Measurements from ENCODE around the gene CCDC40. TPM values are rescaled to one million over a fixed set of nuclear protein-coding genes. Genes with fewer than 3 reads are reported as not detected.

Gene CCDC40
- total RNA-seq, 1 donor from 2014 or later: 9.5 TPM

- H3K27ac Mint-ChIP-seq (ENCODE audit: unreplicated experiment): no peak overlapping the region
- no peak for TF ChIP-seq CTCF (IDR thresholded peaks at IDR 0.05)
- no peak for DNase-seq (ENCODE audit: extremely low spot score, unreplicated experiment)
- H3K27me3 Mint-ChIP-seq (ENCODE audit: unreplicated experiment): no peaks in the 10 kb centered on the region
- peaks cover 6% of the 10 kb centered on the region for H3K36me3 Mint-ChIP-seq (ENCODE audit: unreplicated experiment)
- peaks cover 7% of the 10 kb centered on the region for H3K4me1 Mint-ChIP-seq (ENCODE audit: unreplicated experiment)
- H3K9me3 Mint-ChIP-seq (ENCODE audit: unreplicated experiment): no peaks in the 10 kb centered on the region
- no peak overlapping the region for H3K4me3 Mint-ChIP-seq (ENCODE audit: unreplicated experiment)
Measured at GRCh38 chr17:80006339-80006720, 30.1 kb upstream of the CCDC40 start.

- Mint-ChIP-seq H3K4me1 (ENCODE audit: unreplicated experiment) (peaks cover 7% of the 10 kb centered on the region), H3K9me3 (ENCODE audit: unreplicated experiment) (no peaks in the 10 kb centered on the region), H3K36me3 (ENCODE audit: unreplicated experiment) (peaks cover 5% of the 10 kb centered on the region), H3K27me3 (ENCODE audit: unreplicated experiment) (no peaks in the 10 kb centered on the region), H3K27ac (ENCODE audit: unreplicated experiment) (no peak overlapping the region), H3K4me3 (ENCODE audit: unreplicated experiment) (no peak overlapping the region)
- DNase-seq (ENCODE audit: extremely low spot score, unreplicated experiment): no peak
- TF ChIP-seq CTCF (IDR thresholded peaks at IDR 0.05): no peak
Measured at GRCh38 chr17:80006811-80007752, 29.4 kb upstream of the CCDC40 start.

GRCh38 chr17:80007939-80008338, 28.5 kb upstream of the CCDC40 start:
- Mint-ChIP-seq H3K9me3 (ENCODE audit: unreplicated experiment) (no peaks in the 10 kb centered on the region), H3K4me3 (ENCODE audit: unreplicated experiment) (no peak overlapping the region), H3K36me3 (ENCODE audit: unreplicated experiment) (peaks cover 4% of the 10 kb centered on the region), H3K27ac (ENCODE audit: unreplicated experiment) (no peak overlapping the region), H3K4me1 (ENCODE audit: unreplicated experiment) (peaks cover 7% of the 10 kb centered on the region), H3K27me3 (ENCODE audit: unreplicated experiment) (no peaks in the 10 kb centered on the region)
- DNase-seq (ENCODE audit: extremely low spot score, unreplicated experiment): no peak
- TF ChIP-seq CTCF (IDR thresholded peaks at IDR 0.05): no peak

- peaks cover 4% of the 10 kb centered on the region for H3K36me3 Mint-ChIP-seq (ENCODE audit: unreplicated experiment)
- peak; percentile 85 for TF ChIP-seq CTCF (IDR thresholded peaks at IDR 0.05)
- peaks cover 7% of the 10 kb centered on the region for H3K4me1 Mint-ChIP-seq (ENCODE audit: unreplicated experiment)
- no peak for DNase-seq (ENCODE audit: extremely low spot score, unreplicated experiment)
- H3K27me3 Mint-ChIP-seq (ENCODE audit: unreplicated experiment): no peaks in the 10 kb centered on the region
- no peak overlapping the region for H3K4me3 Mint-ChIP-seq (ENCODE audit: unreplicated experiment)
- H3K9me3 Mint-ChIP-seq (ENCODE audit: unreplicated experiment): no peaks in the 10 kb centered on the region
- no peak overlapping the region for H3K27ac Mint-ChIP-seq (ENCODE audit: unreplicated experiment)
Measured at GRCh38 chr17:80008383-80008840, 28.0 kb upstream of the CCDC40 start.

- Mint-ChIP-seq H3K9me3 (ENCODE audit: unreplicated experiment) (no peaks in the 10 kb centered on the region), H3K27ac (ENCODE audit: unreplicated experiment) (no peak overlapping the region), H3K36me3 (ENCODE audit: unreplicated experiment) (peaks cover 4% of the 10 kb centered on the region), H3K4me1 (ENCODE audit: unreplicated experiment) (peaks cover 7% of the 10 kb centered on the region), H3K27me3 (ENCODE audit: unreplicated experiment) (no peaks in the 10 kb centered on the region), H3K4me3 (ENCODE audit: unreplicated experiment) (no peak overlapping the region)
- no peak for TF ChIP-seq CTCF (IDR thresholded peaks at IDR 0.05)
- DNase-seq (ENCODE audit: extremely low spot score, unreplicated experiment): no peak
Measured at GRCh38 chr17:80008848-80009247, 27.6 kb upstream of the CCDC40 start.
